RWPE1 (cell line): ENCODE measurements around the gene GYG2.
"Not testable (repeated sequence)": the region's sequence is repeated elsewhere in the genome, so short reads cannot be mapped to it uniquely, and the experiment has no call there.

ENCODE experiments used
- CTCF ChIA-PET: fragments of 350-600 bp; sonication (Branson Sonifier 250); formaldehyde crosslinking; extraction: SDS; loops from one replicate; lab custom pipeline; 2021; lab: Yijun Ruan, JAX
- POLR2A ChIA-PET: fragments of 400-600 bp; formaldehyde crosslinking; extraction: SDS; loops from one replicate; lab custom pipeline; 2020; ENCODE audit warnings: antibody characterized with exemption; ENCODE audit not compliant: low non-redundant PET; lab: Yijun Ruan, JAX
- DNase-seq: peaks from one replicate; pipeline ENCODE4 v3.0.0; 2012; ENCODE audit warnings: low spot score
- H3K27ac ChIP-seq: fragments of 450-650 bp; 2 replicates; pipeline ENCODE4 v1.5.1; 2017
- TF ChIP-seq, protein P1 (sequence below): fragments of 450-650 bp; conservative IDR thresholded peaks from 2 replicates; pipeline ENCODE4 v1.5.1; 2017; ENCODE audit warnings: low read depth, mild to moderate bottlenecking

Gene GYG2

DNA sequence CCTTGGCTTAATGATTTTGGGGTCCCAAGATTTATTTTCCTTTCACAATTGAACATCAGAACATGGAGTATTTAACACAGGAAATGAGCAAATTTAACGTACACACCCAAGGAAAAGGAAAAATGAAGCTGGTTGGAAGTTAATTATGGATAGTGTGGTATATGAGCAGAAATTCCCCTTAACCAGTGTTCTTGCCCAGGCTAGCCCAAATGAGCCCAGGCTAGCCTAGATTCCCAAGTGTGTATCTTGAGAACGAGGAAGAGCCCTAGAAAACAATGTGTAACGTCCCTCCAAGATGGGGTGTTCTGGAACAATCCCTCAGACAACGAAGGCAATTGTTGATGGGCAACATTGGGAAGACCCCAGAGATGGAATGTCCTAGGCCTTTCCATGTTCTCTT lies 43.2 kb upstream of the GYG2 start:
- H3K27ac ChIP-seq: no peak overlapping the region
- DNase-seq: no peak
- ChIA-PET POLR2A (no interaction called here), CTCF (no interaction called here)
- TF ChIP-seq, protein P1, sequence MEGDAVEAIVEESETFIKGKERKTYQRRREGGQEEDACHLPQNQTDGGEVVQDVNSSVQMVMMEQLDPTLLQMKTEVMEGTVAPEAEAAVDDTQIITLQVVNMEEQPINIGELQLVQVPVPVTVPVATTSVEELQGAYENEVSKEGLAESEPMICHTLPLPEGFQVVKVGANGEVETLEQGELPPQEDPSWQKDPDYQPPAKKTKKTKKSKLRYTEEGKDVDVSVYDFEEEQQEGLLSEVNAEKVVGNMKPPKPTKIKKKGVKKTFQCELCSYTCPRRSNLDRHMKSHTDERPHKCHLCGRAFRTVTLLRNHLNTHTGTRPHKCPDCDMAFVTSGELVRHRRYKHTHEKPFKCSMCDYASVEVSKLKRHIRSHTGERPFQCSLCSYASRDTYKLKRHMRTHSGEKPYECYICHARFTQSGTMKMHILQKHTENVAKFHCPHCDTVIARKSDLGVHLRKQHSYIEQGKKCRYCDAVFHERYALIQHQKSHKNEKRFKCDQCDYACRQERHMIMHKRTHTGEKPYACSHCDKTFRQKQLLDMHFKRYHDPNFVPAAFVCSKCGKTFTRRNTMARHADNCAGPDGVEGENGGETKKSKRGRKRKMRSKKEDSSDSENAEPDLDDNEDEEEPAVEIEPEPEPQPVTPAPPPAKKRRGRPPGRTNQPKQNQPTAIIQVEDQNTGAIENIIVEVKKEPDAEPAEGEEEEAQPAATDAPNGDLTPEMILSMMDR: no peak

DNA sequence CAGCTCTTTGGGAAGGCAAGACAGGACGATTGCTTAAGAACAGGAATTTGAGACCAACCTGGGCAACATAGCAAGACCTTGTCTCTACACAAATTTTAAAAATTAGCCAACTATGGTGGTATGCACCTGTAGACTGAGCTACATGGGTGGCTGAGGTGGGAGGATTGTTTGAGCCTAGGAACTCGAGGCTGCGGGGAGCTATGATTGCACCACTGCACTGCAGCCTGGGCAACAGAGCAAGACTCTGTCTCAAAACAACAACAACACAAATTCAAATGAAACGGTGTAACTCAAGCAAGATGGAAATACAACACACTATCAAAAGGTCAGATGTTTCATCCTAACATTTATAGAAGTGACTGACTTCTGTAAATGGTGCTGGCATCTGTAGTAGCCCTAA lies 39.8 kb upstream of the GYG2 start:
- no peak for DNase-seq
- POLR2A ChIA-PET: no interaction called here
- no peak overlapping the region for H3K27ac ChIP-seq
- CTCF ChIA-PET: interaction anchor here (0.6 kb wide), 1 partner anchor 228 kb away, joined by 3 read pairs; no protein-coding TSS in a partner anchor
- TF ChIP-seq, protein P1: no peak

GRCh38 chrX:2789569-2789968 lies 39.2 kb upstream of the GYG2 start:
- H3K27ac ChIP-seq: no peak overlapping the region
- ChIA-PET CTCF (no interaction called here), POLR2A (no interaction called here)
- DNase-seq: no peak
- TF ChIP-seq, protein P1: no peak

DNA sequence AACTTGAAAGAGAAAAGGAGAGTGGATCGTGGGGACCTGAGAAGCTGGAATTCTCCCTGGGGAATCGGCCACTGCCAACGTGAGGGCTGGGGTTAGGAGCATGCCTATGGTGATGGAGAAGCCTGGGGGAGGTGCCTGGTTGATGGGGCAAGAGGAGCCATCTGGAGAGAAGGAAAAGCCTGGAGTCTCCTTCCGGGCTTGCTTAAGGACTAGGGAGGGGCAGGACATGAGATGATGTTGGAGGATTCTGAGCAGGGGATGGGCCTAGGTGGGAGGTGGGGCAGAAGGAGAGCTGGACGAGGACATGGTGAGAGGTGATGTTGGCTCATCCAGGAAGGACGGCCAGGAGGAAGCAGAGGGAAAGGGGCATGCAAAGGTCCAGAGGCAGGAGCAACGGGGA lies 35.0 kb upstream of the GYG2 start:
- H3K27ac ChIP-seq: no peak overlapping the region
- TF ChIP-seq, protein P1: no peak
- ChIA-PET POLR2A (no interaction called here), CTCF (no interaction called here)
- no peak for DNase-seq

DNA sequence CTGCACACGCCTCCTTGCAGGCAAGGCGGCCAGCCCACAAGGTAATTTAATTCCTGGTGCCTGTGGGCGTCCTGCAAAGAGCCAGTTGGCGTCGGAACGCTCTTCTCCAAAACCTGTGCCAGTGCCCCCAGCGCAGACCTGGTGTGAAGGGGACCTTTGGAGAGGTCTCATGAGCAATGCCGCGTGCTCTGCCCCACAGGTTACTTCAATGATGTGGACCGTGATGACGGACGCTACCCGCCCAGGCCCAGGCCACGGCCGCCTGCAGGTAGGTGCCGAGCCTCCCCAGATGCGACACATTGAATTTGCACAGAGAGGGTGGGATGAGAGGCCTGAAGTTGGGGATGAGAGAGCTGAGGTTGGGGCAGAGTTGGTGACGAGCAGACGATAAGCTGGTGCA lies 34.4 kb upstream of the GYG2 start:
- ChIA-PET CTCF (no interaction called here), POLR2A (no interaction called here)
- H3K27ac ChIP-seq: no peak overlapping the region
- TF ChIP-seq, protein P1: no peak
- DNase-seq: no peak

GRCh38 chrX:2796808-2797207 lies 31.9 kb upstream of the GYG2 start:
- H3K27ac ChIP-seq, POLR2A ChIA-PET, DNase-seq, CTCF ChIA-PET: not testable (repeated sequence)

DNA sequence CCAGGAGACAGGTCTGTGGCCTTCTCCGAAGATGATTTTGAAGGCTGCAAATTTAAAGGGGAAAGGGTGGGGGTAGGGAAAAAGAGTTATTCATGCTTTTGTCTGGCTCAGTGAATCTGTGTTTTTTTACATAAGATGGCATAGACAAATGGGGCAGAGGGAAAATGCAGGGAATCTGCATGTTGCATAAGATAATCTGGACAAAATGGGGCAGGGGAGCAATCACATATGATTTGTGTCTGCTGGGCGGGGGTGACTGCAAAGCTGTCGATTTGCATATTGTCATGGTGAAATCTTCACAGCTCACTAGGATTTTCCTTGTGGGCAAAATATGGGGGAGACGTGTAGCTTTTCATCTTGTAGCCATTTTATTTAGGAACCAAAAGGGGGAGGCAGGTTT lies 29.4 kb upstream of the GYG2 start:
- DNase-seq: no peak
- TF ChIP-seq, protein P1: no peak
- ChIA-PET POLR2A (no interaction called here), CTCF (no interaction called here)
- H3K27ac ChIP-seq: no peak overlapping the region

- POLR2A ChIA-PET, CTCF ChIA-PET, H3K27ac ChIP-seq, DNase-seq: not testable (repeated sequence)
These were observed 28.8 kb upstream of the GYG2 start for GRCh38 chrX:2799980-2800379.
